HG02623 (cell line): ENCODE measurements around the gene PLCG1.

Experiments
- ATAC-seq: cut with Tn5 transposase; IDR thresholded peaks from one replicate; pipeline ENCODE4 v1.9.1; 2021; ENCODE audit warnings: moderate library complexity; ENCODE audit not compliant: unreplicated experiment

PLCG1 gene

GRCh38 chr20:41142245-41142644 is 4.9 kb downstream of the PLCG1 start:
- no peak for ATAC-seq

GRCh38 chr20:41142919-41143318 is 5.6 kb downstream of the PLCG1 start:
- no peak for ATAC-seq

- ATAC-seq: no peak
Measured at GRCh38 chr20:41143354-41143753, 6.0 kb downstream of the PLCG1 start.

DNA sequence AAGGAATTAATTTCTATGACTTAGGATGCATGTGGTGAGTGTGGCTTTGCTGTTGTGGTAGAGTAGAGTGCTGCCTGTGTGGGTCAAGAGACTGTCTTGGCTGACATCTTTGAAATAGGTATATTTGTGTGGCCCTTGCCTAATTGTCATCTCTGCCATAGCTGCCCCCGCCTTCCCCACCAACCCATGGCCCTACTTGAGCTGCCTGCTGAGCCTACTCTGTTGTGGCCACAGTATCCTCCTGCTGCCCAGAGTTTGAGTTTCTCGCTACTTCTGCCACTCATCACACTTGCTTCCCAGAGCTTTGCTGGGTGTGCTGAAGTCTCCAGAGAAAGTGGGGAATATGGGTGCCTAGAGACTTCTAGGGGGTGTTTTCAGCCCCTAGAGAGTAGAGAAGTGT is 8.0 kb downstream of the PLCG1 start:
- no peak for ATAC-seq

GRCh38 chr20:41145821-41146620 is 8.7 kb downstream of the PLCG1 start:
- no peak for ATAC-seq

- ATAC-seq: no peak
Measured at GRCh38 chr20:41147767-41148191, 10.4 kb downstream of the PLCG1 start.

DNA sequence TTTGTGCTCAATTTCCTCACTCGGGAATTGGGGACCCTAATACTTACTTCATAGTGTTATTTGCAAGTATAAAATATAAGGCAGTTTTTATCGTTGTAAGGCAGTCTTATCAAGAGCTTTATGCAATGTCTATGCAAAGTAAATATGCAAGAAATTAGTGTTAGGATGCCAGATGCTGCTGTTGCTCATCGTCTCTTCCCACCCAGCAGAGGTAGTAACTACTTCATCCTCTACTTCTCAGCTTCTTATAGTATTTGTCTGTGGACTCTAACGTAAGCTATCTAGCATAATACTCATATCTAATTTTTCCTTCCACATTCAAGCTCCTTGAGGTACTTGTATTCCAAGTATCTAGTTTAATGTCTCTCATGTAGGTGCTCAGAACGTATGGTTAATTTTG is 11.6 kb downstream of the PLCG1 start:
- ATAC-seq: no peak

DNA sequence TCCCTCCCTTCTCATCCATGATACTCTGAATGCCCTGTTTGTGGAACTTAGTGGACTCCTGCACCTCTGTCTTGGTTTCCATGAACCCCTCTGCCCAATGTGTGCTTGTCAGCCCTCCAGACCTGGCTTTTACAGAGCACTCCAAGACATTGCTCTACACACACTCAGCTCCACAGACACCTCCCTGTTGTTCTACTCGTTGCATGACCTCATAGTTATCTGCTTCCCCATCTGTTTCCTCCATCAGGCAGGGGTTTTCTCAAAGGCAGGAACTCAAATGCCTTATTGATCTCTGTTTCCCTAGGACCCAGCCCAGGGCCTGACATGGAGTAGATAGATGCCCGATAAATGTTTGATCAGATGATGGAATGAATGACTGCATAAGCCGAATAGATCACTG is 13.3 kb downstream of the PLCG1 start:
- no peak for ATAC-seq

DNA sequence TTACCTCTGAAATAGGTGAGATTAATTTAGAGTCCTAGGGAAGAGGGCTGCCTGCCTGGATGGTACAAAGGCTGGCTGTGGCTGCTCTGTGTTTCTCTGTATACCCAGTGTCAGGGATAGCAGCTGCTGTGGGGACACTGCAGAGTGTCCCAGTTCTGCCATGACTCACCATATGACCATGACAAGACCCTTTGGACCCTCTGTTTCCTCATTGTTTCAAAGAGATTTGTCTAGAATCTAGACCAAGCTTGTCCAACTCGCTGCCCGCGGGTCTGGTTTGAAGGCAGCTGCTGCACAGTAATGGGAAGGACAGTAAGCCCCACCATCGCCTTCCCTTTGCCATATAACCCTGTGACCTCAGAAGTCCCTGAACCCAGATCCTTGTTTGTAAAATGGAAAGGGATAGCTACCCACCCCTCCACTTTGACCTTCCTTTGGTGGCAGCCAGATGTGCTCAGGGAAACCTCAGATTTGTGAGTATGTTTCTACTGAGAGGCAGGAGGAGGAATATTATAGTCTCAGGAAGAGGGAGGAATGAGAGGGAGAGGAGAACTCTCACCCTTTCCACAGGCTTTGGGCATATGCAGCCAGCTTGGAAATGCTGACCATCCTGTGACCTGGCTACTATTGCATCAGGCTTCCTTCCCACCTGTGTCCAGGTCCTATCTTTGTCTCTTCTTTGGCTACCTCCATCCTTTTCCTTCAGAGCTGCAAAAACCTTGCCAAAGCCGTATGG is 14.0 kb downstream of the PLCG1 start:
- no peak for ATAC-seq

- no peak for ATAC-seq
Measured at GRCh38 chr20:41152108-41152757, 14.9 kb downstream of the PLCG1 start.

- ATAC-seq: no peak
Measured at GRCh38 chr20:41154436-41155176, 17.3 kb downstream of the PLCG1 start.

DNA sequence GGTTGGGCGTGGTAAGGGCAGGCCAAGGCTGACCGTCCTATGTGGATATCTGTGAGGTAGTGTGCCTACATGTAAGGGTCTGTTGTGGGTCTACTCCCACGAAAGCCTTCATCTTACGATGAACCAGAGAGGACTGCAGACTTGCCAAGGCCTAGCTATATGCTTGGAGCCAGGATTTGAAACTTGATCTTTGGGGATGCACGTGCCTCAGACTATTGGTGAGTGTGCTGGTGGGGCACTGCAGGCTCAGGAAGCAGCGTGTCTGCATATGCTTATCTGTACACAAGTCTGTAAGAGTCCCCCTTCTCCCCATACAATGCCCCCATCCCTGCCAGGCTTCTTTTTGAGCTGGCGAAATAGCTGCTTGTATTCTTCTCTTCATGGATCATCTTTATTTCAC is 17.9 kb downstream of the PLCG1 start:
- no peak for ATAC-seq

DNA sequence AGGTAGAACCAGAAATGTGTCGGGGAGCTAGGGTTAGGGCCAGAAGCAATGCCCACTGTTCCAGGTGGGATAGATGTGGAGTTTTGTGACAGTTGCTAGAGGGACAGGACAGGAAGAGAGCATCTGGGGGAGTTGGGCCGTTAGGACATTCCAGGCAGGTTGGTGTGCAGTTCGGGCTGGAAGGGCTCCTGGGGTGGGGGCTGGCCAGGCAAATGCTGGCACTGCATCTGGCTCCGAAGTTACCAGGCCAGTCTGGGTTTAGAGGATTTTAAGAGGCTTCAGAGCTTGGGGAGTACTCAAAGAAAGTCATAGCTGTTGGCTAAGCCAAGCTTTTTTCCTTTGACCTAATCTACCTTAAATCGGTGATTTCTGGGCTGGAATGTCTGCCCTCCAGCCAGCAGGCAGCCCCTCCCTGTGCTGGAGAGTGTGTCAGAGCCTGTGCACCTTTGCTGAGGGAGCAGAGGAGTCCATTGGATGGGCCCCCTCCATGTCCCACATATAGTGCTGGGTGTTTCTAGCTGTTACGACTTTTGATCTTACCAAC is 20.8 kb downstream of the PLCG1 start:
- no peak for ATAC-seq

DNA sequence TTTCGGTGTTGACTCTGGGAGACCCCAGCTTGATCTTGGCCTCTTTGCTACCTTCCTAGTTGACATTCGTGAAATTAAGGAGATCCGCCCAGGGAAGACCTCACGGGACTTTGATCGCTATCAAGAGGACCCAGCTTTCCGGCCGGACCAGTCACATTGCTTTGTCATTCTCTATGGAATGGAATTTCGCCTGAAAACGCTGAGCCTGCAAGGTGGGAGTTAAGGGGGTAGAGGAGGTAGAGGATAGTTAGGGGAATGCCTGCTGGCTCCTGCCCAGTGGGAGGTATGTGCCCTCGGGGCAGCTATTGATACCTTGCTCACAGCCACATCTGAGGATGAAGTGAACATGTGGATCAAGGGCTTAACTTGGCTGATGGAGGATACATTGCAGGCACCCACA is 22.2 kb downstream of the PLCG1 start:
- no peak for ATAC-seq

GRCh38 chr20:41160686-41161085 is 23.3 kb downstream of the PLCG1 start:
- ATAC-seq: no peak

GRCh38 chr20:41161886-41162285 is 24.5 kb downstream of the PLCG1 start:
- no peak for ATAC-seq

DNA sequence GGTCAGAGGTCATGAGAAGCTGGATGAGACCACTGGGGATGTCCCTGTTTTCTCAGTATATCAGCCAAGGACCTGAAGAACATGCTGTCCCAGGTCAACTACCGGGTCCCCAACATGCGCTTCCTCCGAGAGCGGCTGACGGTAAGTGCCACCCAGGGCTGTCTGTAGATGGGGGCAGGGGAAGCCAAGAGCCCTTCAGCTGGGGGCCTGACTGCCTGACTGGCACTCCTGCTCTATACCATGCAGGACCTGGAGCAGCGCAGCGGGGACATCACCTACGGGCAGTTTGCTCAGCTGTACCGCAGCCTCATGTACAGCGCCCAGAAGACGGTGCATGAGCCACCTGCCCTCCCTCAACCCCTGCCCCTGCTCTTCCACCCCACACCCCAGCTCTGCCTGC is 25.1 kb downstream of the PLCG1 start:
- no peak for ATAC-seq

DNA sequence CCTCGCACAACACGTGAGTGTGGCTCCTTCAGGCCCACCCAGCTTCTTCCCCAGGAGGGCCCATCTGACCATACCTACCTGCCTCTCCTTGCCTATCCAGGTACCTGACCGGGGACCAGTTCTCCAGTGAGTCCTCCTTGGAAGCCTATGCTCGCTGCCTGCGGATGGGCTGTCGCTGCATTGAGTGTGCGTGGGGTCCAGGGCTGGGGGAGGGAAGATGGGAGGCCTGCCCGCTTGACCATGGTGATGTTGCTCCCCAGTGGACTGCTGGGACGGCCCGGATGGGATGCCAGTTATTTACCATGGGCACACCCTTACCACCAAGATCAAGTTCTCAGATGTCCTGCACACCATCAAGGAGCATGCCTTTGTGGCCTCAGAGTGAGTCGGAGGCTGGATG is 26.5 kb downstream of the PLCG1 start:
- no peak for ATAC-seq

GRCh38 chr20:41165001-41165882 is 27.9 kb downstream of the PLCG1 start:
- ATAC-seq: no peak
